ENCODE measurements around the gene SLC44A4.
"Not testable (repeated sequence)": the region's sequence is repeated elsewhere in the genome, so short reads cannot be mapped to it uniquely, and the experiment has no call there.

The SLC44A4 gene

DNA sequence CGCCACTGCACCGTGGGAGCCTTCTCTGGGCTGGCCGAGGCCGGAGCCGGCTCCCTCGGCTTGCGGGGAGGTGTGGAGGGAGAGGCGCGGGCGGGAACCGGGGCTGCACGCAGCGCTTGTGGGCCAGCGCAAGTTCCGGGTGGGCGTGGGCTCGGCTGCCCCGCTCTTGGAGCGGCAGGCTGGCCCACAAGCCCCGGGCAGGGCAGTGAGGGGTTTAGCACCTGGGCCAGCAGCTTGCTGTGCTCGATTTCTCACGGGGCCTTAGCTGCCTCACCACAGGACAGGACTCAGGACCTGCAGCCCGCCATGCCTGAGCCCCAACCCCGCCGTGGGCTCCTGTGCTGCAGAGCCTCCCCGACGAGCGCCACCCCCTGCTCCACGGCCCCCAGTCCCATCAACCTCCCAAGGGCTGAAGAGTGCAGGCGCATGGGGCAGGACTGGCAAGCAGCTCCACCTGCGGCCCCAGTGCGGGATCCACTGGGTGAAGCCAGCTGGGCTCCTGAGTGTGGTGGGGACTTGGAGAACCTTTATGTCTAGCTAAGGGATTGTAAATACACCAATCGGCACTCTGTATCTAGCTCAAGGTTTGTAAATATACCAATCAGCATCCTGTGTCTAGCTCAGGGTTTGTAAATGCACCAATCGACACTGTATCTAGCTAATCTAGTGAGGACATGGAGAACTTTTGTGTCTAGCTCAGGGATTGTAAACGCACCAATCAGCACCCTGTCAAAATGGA, 26.6 kb downstream of the SLC44A4 start:
- not testable (repeated sequence) for DNase-seq

DNA sequence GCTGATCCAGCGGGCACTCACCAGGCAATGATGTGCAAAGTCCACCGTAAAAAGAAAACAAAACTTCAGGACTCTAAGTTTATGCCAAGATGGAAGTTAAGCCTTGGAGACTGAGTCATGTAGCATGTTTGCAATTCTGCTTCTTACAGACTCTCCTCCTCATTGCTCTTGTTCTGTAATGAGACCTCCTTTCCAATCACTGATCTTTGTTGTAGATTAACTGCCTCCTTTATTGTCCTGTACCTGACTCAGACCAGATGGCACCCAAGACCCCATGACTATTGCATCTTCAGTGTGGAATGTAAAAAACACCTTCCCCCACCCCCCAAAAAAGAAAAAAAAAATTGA, 27.3 kb downstream of the SLC44A4 start:
- no peak for DNase-seq

DNA sequence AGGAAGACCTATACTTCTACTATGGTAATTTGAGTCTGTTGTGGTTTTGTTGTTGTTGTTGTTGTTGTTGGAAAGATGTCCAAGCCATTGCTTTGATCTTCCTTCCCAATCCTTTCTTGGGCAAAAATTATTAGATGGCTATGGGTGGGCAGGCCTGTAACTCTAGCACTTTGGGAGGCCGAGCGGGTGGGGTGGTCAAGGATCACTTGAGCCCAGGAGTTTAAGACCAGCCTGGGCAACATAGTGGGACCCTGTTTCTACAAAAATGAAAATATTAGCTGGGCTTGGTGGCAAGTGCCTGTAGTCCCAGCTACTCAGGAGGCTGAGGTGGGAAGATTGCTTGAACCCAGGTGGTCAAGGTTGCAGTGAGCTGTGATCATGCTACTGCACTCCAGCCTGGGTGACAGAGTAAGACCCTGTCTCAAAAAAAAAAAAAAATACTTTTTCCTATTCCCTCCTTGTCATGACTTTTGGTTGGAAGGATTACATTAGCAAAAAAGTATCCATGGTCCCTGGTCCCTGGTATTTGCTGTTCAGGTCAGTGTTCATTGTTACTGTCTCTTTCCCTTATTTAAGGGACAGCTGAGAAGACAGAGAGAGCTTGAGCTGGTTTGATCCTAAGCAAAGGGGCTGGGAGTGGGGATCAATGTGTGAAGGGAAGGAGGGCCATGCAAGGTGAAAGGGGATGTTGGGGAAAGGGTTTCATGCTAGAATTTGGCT, 27.9 kb downstream of the SLC44A4 start:
- DNase-seq, result no peak

GRCh38 chr6:31847276-31847978, 31.4 kb downstream of the SLC44A4 start:
- no peak for DNase-seq

GRCh38 chr6:31844507-31844906, 34.3 kb downstream of the SLC44A4 start:
- DNase-seq, result no peak

GRCh38 chr6:31842053-31842452, 36.7 kb downstream of the SLC44A4 start:
- no peak for DNase-seq

DNA sequence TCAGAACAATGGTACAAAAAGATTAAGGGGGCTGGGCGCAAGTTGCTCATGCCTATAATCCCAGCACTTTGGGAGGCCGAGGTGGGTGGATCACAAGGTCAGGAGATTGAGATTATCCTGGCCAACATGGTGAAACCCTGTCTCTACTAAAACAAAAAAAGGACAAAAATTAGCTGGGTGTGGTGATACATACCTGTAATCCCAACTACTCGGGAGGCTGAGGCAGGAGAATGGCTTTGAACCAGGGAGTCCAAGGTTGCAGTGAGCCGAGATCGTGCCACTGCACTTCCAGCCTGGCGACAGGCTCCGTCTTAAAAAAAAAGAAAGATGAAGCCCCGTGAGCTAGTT, 39.0 kb downstream of the SLC44A4 start:
- not testable (repeated sequence) for DNase-seq

- no peak for DNase-seq
Observed at GRCh38 chr6:31838968-31839367, 39.8 kb downstream of the SLC44A4 start.

DNA sequence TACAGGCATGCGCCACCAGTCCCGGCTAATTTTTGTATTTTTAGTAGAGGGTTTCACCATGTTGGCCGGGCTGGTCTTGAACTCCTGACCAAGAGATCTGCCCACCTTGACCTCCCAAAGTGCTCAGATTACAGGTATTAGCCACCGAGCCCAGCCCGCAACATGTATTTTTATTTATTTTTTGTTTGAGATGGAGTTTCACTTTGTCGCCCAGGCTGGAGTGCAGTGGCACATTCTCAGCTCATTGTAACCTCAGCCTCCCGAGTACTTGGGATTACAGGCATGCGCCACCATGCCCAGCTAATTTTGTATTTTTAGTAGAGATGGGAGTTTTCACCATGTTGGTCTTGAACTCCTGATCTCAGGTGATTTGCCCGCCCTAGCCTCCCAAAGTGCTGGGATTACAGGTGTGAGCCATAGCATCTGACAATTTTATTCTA, 40.7 kb downstream of the SLC44A4 start:
- not testable (repeated sequence) for DNase-seq

- DNase-seq, result no peak
Observed at GRCh38 chr6:31837369-31838113, 41.3 kb downstream of the SLC44A4 start.

- no peak for DNase-seq
Observed at GRCh38 chr6:31836474-31837368, 42.1 kb downstream of the SLC44A4 start.

GRCh38 chr6:31836047-31836473, 42.7 kb downstream of the SLC44A4 start:
- no peak for DNase-seq

DNA sequence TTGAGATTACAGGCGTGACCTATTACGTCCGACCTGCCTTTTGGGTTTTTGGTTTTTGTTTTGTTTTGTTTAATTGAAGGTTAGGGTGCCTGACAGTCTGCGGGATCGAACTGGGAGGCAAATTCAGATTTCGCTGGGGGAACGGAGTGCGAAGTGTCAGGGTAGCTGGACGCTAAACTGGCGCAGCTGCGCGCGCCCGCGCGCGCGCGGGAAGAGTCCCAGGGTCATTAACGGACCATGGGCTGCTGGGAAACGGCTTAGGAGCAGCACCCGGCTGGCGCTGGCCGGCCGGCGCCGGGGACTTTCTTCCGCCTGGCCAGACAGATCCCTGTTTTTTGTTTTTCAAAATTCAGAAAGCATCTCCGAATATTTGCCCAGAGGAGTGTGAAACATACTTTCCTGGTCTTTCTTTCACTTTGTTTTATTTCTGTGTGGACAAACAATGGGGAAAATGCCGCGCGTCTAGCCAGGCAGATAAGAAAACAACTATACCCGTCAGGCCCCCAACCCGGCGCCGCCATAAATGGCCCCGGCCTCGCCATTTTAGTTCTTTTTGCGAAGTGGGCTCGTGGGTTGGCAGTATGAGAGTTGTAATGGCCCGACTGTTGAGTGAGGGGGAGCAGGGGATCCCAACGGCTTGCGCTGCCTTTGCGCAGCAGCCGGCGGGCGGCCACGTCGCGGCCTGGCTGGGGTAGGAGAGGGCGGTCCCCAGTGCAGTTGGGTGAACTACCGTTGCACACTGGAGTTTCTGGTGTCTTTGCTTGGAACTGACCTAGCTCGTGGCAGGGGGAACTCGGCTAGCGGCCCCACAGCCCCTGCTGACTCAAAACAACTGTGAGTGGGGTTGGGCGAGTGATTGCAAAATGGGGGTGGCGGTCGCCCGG, 44.2 kb downstream of the SLC44A4 start:
- DNase-seq, result peak; percentile 86

GRCh38 chr6:31831350-31832215, 47.2 kb downstream of the SLC44A4 start:
- DNase-seq, result no peak

DNA sequence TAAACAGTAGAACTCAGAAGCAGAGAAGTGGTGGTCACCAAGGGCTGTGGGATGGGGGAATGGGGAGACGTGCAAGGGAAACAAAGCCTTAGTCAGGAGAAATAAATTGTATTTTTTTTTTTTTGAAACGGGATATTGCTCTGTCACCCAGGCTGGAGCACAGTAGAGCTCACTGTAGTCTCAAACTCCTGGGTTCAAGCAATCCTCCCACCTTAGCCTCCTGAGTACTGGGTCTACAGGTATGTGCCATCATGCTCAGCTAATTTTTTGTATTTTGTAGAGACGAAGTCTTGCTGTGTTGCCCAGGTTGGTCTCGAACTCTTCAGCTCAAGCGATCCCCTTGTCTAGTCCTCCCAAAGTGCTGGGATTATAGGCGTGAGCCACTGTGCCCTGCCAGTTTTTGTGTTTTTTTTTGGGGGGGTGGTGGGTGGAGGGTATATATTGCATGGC, 47.9 kb downstream of the SLC44A4 start:
- DNase-seq, result no peak

DNA sequence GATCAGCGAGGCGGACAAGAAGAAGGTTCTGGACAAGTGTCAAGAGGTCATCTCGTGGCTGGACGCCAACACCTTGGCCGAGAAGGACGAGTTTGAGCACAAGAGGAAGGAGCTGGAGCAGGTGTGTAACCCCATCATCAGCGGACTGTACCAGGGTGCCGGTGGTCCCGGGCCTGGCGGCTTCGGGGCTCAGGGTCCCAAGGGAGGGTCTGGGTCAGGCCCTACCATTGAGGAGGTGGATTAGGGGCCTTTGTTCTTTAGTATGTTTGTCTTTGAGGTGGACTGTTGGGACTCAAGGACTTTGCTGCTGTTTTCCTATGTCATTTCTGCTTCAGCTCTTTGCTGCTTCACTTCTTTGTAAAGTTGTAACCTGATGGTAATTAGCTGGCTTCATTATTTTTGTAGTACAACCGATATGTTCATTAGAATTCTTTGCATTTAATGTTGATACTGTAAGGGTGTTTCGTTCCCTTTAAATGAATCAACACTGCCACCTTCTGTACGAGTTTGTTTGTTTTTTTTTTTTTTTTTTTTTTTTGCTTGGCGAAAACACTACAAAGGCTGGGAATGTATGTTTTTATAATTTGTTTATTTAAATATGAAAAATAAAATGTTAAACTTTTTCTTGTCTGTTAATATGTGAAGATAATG, 49.0 kb downstream of the SLC44A4 start:
- DNase-seq, result no peak

DNA sequence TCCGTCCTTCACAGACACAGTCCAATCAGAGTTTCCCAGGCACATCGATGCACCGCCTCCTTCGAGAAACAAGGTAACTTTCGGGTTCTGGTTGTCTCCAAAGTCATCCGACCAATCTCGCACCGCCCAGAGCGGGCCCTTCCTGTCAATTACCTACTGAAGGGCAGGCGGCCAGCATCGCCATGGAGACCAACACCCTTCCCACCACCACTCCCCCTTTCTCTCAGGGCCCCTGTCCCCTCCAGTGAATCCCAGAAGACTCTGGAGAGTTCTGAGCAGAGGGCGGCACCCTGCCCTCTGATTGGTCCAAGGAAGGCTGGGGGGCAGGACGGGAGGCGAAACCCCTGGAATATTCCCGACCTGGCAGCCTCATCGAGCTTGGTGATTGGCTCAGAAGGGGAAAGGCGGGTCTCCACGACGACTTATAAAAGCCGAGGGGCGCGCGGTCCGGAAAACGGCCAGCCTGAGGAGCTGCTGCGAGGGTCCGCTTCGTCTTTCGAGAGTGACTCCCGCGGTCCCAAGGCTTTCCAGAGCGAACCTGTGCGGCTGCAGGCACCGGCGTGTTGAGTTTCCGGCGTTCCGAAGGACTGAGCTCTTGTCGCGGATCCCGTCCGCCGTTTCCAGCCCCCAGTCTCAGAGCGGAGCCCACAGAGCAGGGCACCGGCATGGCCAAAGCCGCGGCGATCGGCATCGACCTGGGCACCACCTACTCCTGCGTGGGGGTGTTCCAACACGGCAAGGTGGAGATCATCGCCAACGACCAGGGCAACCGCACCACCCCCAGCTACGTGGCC, 51.3 kb downstream of the SLC44A4 start, which contains the start of gene HSPA1B:
Gene HSPA1B (plus strand): TSS at position 453 of the 794 bp plus-strand sequence. CDS start 213 bp downstream, at position 666.
- DNase-seq, result peak; percentile 96

DNA sequence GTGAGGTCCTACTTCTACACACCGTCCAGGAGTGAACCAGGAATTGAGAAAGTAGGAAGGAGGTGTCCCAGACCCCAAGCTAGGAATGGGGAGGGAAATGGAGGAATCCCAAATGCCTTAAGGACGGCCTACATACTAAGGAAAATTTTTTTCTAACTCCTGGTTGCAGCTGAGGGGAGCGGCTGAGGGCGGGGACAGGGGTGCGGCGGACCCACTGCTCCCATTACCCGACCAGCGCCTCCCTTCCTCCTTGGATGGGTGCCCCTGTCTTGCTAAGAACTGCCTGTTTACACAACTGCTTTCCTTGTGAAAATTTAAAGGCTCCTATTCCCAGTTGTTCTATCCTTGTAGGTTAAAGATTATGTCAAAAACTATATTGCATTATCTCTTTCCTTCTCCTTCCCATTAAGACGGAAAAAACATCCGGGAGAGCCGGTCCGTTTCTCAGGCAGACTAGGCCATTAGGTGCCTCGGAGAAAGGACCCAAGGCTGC, 52.0 kb downstream of the SLC44A4 start:
- DNase-seq, result peak; percentile 64
